ENCODE results near the gene EIF4E1B. TPM values are rescaled to one million over a fixed set of nuclear protein-coding genes. Genes with fewer than 3 reads are reported as not detected.

The EIF4E1B gene
- total and polyA plus RNA-seq, 4 donors, result not detected

- TF ChIP-seq CTCF (IDR thresholded peaks at IDR 0.05; ENCODE audit: low read depth, low read length, missing input control), result no peak
- TF ChIP-seq EGR1 (IDR thresholded peaks at IDR 0.05; ENCODE audit: low read depth in 2 of 2), result no peak
- TF ChIP-seq JUND (IDR thresholded peaks at IDR 0.05), result no peak
- TF ChIP-seq SP1 (IDR thresholded peaks at IDR 0.05), result no peak
- TF ChIP-seq RXRA (IDR thresholded peaks at IDR 0.05), result no peak
- no peak for TF ChIP-seq REST (IDR thresholded peaks at IDR 0.05)
- TF ChIP-seq FOXA1 (IDR thresholded peaks at IDR 0.05), result no peak
- TF ChIP-seq HNF4G (IDR thresholded peaks at IDR 0.05), result no peak
- TF ChIP-seq HNF4A (conservative IDR thresholded peaks at IDR 0.05), result no peak
- TF ChIP-seq TAF1 (conservative IDR thresholded peaks at IDR 0.05), result no peak
- no peak for TF ChIP-seq NR2F2 (IDR thresholded peaks at IDR 0.05)
- TF ChIP-seq ATF3 (IDR thresholded peaks at IDR 0.05), result no peak
- TF ChIP-seq RAD21 (IDR thresholded peaks at IDR 0.05), result no peak
- Histone ChIP-seq H3K27me3 (ENCODE audit: control insufficient read depth in 4 of 4, insufficient read depth in 4 of 4, low read length in 3 of 4) (no peaks in the 10 kb centered on the region), H3K4me3 (ENCODE audit: low read depth in 1 of 3, low read length in 3 of 3) (no peak overlapping the region), H3K27ac (ENCODE audit: low read depth in 1 of 2, low read length in 2 of 2) (no peak overlapping the region), H3K9me3 (ENCODE audit: control insufficient read depth in 4 of 4, low read length in 3 of 4) (no peaks in the 10 kb centered on the region), H3K4me1 (ENCODE audit: control insufficient read depth in 4 of 4, insufficient read depth in 4 of 4, low read length in 3 of 4) (peaks cover 2 to 15% (median 13%) of the 10 kb centered on the region in 4 donors), H3K36me3 (ENCODE audit: control insufficient read depth in 4 of 4, insufficient read depth in 3 of 4, low read depth in 1 of 4, low read length in 3 of 4) (peaks cover 0 to 12% (median 1%) of the 10 kb centered on the region in 4 donors), H3K9ac (ENCODE audit: low read depth in 1 of 2, low read length in 2 of 2) (no peak overlapping the region)
- no peak for DNase-seq (ENCODE audit: low spot score)
- WGBS, result 97% methylated on average over 14 of the region's 14 CpGs
Observed at GRCh38 chr5:176654856-176655255, 24.4 kb downstream of the EIF4E1B start.

GRCh38 chr5:176656467-176656990 lies 26.1 kb downstream of the EIF4E1B start:
- H3K4me1 ChIP-seq (ENCODE audit: control insufficient read depth in 4 of 4, insufficient read depth in 4 of 4, low read length in 3 of 4), result peaks cover 2 to 20% (median 14%) of the 10 kb centered on the region in 4 donors
- no peaks in the 10 kb centered on the region for H3K27me3 ChIP-seq (ENCODE audit: control insufficient read depth in 4 of 4, insufficient read depth in 4 of 4, low read length in 3 of 4)
- no peak overlapping the region for H3K4me3 ChIP-seq (ENCODE audit: low read depth in 1 of 3, low read length in 3 of 3)
- no peak overlapping the region for H3K27ac ChIP-seq (ENCODE audit: low read depth in 1 of 2, low read length in 2 of 2)
- H3K9ac ChIP-seq (ENCODE audit: low read depth in 1 of 2, low read length in 2 of 2), result no peak overlapping the region
- 93% methylated on average over 13 of the region's 13 CpGs for WGBS
- peaks cover 0 to 12% (median 1%) of the 10 kb centered on the region in 4 donors for H3K36me3 ChIP-seq (ENCODE audit: control insufficient read depth in 4 of 4, insufficient read depth in 3 of 4, low read depth in 1 of 4, low read length in 3 of 4)
- no peak for DNase-seq (ENCODE audit: low spot score)
- no peaks in the 10 kb centered on the region for H3K9me3 ChIP-seq (ENCODE audit: control insufficient read depth in 4 of 4, low read length in 3 of 4)
- TF ChIP-seq HNF4G (IDR thresholded peaks at IDR 0.05) (no peak), YY1 (IDR thresholded peaks at IDR 0.05) (no peak), NR2F2 (IDR thresholded peaks at IDR 0.05) (no peak), GABPA (IDR thresholded peaks at IDR 0.05 in 1 of 2, conservative IDR thresholded peaks at IDR 0.05 in 1 of 2) (no peak), CTCF (IDR thresholded peaks at IDR 0.05; ENCODE audit: low read depth, low read length, missing input control) (no peak), REST (IDR thresholded peaks at IDR 0.05) (no peak), RAD21 (IDR thresholded peaks at IDR 0.05) (no peak), FOXA2 (IDR thresholded peaks at IDR 0.05) (no peak), EGR1 (IDR thresholded peaks at IDR 0.05; ENCODE audit: low read depth in 2 of 2) (no peak), FOXA1 (IDR thresholded peaks at IDR 0.05) (no peak), RXRA (IDR thresholded peaks at IDR 0.05) (no peak), ATF3 (IDR thresholded peaks at IDR 0.05) (no peak), TAF1 (conservative IDR thresholded peaks at IDR 0.05) (no peak), SP1 (IDR thresholded peaks at IDR 0.05) (no peak), JUND (IDR thresholded peaks at IDR 0.05) (no peak), HNF4A (conservative IDR thresholded peaks at IDR 0.05) (no peak)

Measured in liver (tissue), 9 donors.